Lung (tissue), 12 donors: ENCODE data around the gene CCDC120. TPM values are rescaled to one million over a fixed set of nuclear protein-coding genes. Genes with fewer than 3 reads are reported as not detected.

Experiments
- ATAC-seq: fragments of 200-7000 bp; cut with Tn5 transposase; one replicate; pipeline ENCODE4 v1.9.1; 2020; ENCODE audit warnings: moderate number of reproducible peaks; ENCODE audit not compliant: insufficient read depth, low FRiP score
- DNase-seq, 3 donors: peaks; one replicate each; pipeline ENCODE4 v3.0.0-alpha.2; 2013 to 2017
- H3K27ac ChIP-seq, 2 donors: one replicate each; pipeline ENCODE4 v1.5.1; 2013; ENCODE audit warnings: mild to moderate bottlenecking in 2 of 2, moderate library complexity in 2 of 2, control low read depth in 1 of 2, inconsistent platforms in 1 of 2, low read depth in 1 of 2, low read length in 1 of 2
- H3K27me3 ChIP-seq, 3 donors: one replicate each; pipeline ENCODE4 v1.5.1; 2013; ENCODE audit warnings: low read length in 2 of 3; ENCODE audit not compliant: control insufficient read depth in 3 of 3, insufficient read depth in 3 of 3
- H3K36me3 ChIP-seq, 4 donors: one replicate each; pipeline ENCODE4 v1.5.1; 2013; ENCODE audit warnings: low read length in 4 of 4, mild to moderate bottlenecking in 1 of 4, moderate library complexity in 1 of 4; ENCODE audit not compliant: control insufficient read depth in 4 of 4, insufficient read depth in 4 of 4
- H3K4me1 ChIP-seq, 5 donors: one replicate each; pipeline ENCODE4 v1.5.1; 2013; ENCODE audit warnings: low read length in 5 of 5, mild to moderate bottlenecking in 2 of 5, moderate library complexity in 1 of 5; ENCODE audit not compliant: control insufficient read depth in 5 of 5, insufficient read depth in 5 of 5
- H3K4me3 ChIP-seq: one replicate; pipeline ENCODE4 v1.5.1; 2013; ENCODE audit warnings: mild to moderate bottlenecking, control low read depth, moderate library complexity
- H3K9ac ChIP-seq, 2 donors: one replicate each; pipeline ENCODE4 v1.5.1; 2013; ENCODE audit warnings: low read length in 2 of 2, control low read depth in 1 of 2; ENCODE audit not compliant: insufficient read depth in 1 of 2
- H3K9me3 ChIP-seq, 4 donors: one replicate each; pipeline ENCODE4 v1.5.1; 2013; ENCODE audit warnings: low read length in 3 of 4, mild to moderate bottlenecking in 1 of 4, moderate library complexity in 1 of 4; ENCODE audit not compliant: control insufficient read depth in 4 of 4, insufficient read depth in 3 of 4
- CTCF ChIP-seq: IDR thresholded peaks from 2 replicates; pipeline ENCODE4 v1.5.1; 2012; ENCODE audit warnings: mild to moderate bottlenecking; ENCODE audit errors: control extremely low read depth, extremely low read depth
- WGBS, 2 donors: extraction: QIAGEN DNeasy Blood & Tissue Kit; methylation state at CpG; one replicate each; pipeline ENCODE4 v1.1.7; 2013; 5-methylcytosine and 5-hydroxymethylcytosine counted together
- polyA plus RNA-seq, 2 donors: library from polyadenylated mRNA; stranded (reverse); fragments of 200-250 nt; gene quantifications; one replicate each; pipeline ENCODE4 v1.2.1, GENCODE V29; 2013
- total RNA-seq, 2 donors: library from RNA; depleted of rRNA in 1 of 2; stranded (reverse); fragments of >200 nt in 1 of 2; gene quantifications; one replicate each; pipeline ENCODE4 v1.2.1, GENCODE V29; 2014 to 2021
- donor health status: control.
- donor health status: control.
- donor health status: Bipolar disorder and iron deficiency.
- donor health status: healthy.
- donor health status: DM: yes; HTN: yes; CAD: no.

Gene CCDC120
- total and polyA plus RNA-seq, 4 donors = 3.8 to 11.3 (median 5.2) TPM

DNA sequence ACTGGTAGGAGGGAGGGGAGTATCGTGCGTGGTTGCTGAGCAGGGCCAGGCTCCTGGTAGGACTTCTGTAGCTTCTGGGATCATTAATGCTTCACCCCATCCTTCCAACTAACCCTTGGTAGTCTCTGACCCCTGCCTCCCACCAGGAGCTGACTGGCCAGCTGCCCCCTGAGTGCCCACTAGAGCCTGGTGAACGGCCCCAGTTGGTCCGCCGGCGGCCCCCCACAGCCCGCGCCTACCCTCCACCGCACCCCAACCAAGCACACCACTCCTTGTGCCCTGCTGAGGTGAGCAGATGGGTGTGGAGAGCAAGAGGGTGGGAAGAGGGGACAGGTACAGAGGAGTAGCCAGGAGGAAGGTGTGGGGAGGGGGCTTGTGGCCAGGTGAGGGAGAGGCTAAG, 4.9 kb downstream of the CCDC120 start:
- 92 to 100% methylated on average over 9 of the region's 9 CpGs for WGBS, 2 donors
- no peak for TF ChIP-seq CTCF
- Histone ChIP-seq H3K36me3 (peaks cover 0 to 7% (median 0%) of the 10 kb centered on the region in 4 donors), H3K4me3 (no peak overlapping the region), H3K9me3 (peaks cover 0 to 5% (median 0%) of the 10 kb centered on the region in 4 donors), H3K27me3 (no peaks in the 10 kb centered on the region), H3K27ac (no peak overlapping the region), H3K4me1 (no peaks in the 10 kb centered on the region), H3K9ac (no peak overlapping the region)
- no peak for ATAC-seq
- no peak for DNase-seq

DNA sequence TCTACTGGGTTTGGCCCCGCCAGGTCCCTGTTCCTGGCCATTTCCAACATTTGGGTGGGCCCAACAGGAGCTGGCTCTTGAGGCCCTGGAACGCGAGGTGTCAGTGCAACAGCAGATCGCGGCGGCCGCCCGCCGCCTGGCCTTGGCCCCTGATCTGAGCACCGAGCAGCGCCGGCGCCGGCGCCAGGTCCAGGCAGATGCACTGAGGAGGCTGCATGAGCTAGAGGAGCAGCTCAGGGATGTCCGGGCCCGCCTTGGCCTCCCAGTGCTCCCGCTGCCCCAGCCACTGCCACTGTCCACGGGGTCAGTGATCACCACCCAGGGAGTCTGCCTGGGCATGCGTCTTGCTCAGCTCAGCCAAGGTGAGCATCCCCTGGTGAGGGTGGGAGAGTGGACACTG, 5.5 kb downstream of the CCDC120 start:
- 90 to 98% methylated on average over 16 to 20 of the region's 20 CpGs for WGBS, 2 donors
- no peak for ATAC-seq

DNA sequence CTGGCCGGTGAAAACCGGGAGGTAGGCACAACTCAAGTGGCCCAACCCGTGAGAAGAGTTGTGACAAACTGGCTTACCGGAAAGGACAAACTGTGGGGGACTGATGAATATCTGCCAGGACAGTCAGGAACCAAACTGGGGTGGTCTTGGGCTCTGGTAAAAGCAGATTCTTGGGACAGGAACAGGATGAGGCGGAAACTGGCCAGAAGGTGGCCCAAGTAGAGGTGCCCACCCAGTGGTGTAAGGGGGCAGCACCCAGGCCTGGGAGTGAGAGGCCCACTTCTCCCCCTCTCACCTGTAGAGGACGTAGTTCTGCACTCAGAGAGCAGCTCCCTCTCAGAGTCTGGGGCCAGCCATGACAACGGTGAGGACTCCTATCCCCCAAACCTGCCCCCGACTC, 5.9 kb downstream of the CCDC120 start:
- no peaks in the 10 kb centered on the region for H3K4me1 ChIP-seq
- no peak overlapping the region for H3K9ac ChIP-seq
- H3K27me3 ChIP-seq = no peaks in the 10 kb centered on the region
- H3K36me3 ChIP-seq = peaks cover 0 to 7% (median 0%) of the 10 kb centered on the region in 4 donors
- WGBS, 2 donors = 85 to 89% methylated on average over 6 to 8 of the region's 8 CpGs
- no peak for TF ChIP-seq CTCF
- H3K4me3 ChIP-seq = no peak overlapping the region
- no peak overlapping the region for H3K27ac ChIP-seq
- peaks cover 0 to 5% (median 0%) of the 10 kb centered on the region in 4 donors for H3K9me3 ChIP-seq
- DNase-seq = no peak
- no peak for ATAC-seq

More for the DNA sequence above, 5.5 kb downstream of the CCDC120 start:
- no peak for DNase-seq
- H3K27me3 ChIP-seq = no peaks in the 10 kb centered on the region
- peaks cover 0 to 5% (median 0%) of the 10 kb centered on the region in 4 donors for H3K9me3 ChIP-seq
- no peak overlapping the region for H3K27ac ChIP-seq
- H3K4me3 ChIP-seq = no peak overlapping the region
- H3K4me1 ChIP-seq = no peaks in the 10 kb centered on the region
- H3K36me3 ChIP-seq = peaks cover 0 to 7% (median 0%) of the 10 kb centered on the region in 4 donors
- no peak for TF ChIP-seq CTCF
- H3K9ac ChIP-seq = no peak overlapping the region

GRCh38 chrX:49066278-49066677, 7.5 kb downstream of the CCDC120 start:
- no peak for ATAC-seq
- Histone ChIP-seq H3K4me1 (no peaks in the 10 kb centered on the region), H3K27me3 (no peaks in the 10 kb centered on the region), H3K36me3 (peaks cover 0 to 7% (median 0%) of the 10 kb centered on the region in 4 donors), H3K9me3 (peaks cover 0 to 5% (median 0%) of the 10 kb centered on the region in 4 donors), H3K27ac (no peak overlapping the region), H3K9ac (no peak overlapping the region), H3K4me3 (no peak overlapping the region)
- DNase-seq = no peak
- no peak for TF ChIP-seq CTCF
- WGBS, 2 donors = 74 to 93% methylated on average over 2 of the region's 2 CpGs
